ENCODE measurements around the gene CCDC88C.

DNA sequence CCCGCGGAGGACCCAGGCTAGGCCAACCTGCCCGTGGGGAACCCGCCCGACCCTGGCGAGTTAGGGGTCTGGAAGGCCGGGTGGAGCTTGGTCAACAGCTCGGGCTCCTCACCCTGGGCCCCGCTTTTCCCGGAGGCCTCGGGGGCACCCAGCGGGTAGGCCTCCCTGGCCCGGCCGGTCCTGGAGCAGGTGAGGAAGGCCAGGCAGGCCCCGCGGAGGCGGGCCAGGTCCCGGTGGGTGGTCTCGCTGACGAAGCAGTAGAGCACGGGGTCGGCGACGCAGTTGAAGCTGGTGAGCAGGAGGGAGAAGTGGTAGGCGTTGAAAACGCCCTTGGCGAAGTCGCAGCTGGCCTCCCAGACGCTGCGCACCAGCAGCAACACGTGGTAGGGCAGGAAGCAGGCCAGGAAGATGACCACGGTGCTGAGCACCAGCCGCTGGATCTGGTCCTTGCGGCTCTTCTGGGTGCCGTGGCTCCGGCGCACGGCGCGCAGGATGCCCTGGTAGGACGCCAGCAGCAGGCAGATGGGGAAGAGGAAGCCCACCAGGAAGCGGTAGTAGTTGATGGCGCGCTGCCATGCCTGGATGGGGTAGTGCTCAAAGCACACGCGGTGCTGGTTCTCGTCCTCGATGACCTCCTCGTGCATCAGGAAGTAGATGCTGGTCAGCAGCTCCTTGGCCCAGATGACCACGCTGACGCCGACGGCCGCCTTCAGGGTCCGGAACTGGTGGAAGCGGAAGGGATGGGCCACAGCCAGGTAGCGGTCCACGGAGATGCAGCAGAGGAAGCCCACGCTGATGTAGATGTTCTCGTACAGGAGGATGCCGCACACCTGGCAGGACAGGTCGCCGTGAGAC, 183.5 kb downstream of the CCDC88C start:
- TF ChIP-seq EZH2 (IDR thresholded peaks at IDR 0.05; ENCODE audit: low read length) = no peak
- TF ChIP-seq, protein P1, sequence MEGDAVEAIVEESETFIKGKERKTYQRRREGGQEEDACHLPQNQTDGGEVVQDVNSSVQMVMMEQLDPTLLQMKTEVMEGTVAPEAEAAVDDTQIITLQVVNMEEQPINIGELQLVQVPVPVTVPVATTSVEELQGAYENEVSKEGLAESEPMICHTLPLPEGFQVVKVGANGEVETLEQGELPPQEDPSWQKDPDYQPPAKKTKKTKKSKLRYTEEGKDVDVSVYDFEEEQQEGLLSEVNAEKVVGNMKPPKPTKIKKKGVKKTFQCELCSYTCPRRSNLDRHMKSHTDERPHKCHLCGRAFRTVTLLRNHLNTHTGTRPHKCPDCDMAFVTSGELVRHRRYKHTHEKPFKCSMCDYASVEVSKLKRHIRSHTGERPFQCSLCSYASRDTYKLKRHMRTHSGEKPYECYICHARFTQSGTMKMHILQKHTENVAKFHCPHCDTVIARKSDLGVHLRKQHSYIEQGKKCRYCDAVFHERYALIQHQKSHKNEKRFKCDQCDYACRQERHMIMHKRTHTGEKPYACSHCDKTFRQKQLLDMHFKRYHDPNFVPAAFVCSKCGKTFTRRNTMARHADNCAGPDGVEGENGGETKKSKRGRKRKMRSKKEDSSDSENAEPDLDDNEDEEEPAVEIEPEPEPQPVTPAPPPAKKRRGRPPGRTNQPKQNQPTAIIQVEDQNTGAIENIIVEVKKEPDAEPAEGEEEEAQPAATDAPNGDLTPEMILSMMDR (optimal IDR thresholded peaks at IDR 0.05 in 1 of 3, IDR thresholded peaks at IDR 0.05 in 1 of 3, conservative IDR thresholded peaks at IDR 0.05 in 1 of 3; ENCODE audit: extremely low read depth in 1 of 3, insufficient read depth in 2 of 3, low read length in 3 of 3) = no peak

All from keratinocyte (primary cell).